ENCODE data around the gene HSPA9.

HSPA9 gene

DNA sequence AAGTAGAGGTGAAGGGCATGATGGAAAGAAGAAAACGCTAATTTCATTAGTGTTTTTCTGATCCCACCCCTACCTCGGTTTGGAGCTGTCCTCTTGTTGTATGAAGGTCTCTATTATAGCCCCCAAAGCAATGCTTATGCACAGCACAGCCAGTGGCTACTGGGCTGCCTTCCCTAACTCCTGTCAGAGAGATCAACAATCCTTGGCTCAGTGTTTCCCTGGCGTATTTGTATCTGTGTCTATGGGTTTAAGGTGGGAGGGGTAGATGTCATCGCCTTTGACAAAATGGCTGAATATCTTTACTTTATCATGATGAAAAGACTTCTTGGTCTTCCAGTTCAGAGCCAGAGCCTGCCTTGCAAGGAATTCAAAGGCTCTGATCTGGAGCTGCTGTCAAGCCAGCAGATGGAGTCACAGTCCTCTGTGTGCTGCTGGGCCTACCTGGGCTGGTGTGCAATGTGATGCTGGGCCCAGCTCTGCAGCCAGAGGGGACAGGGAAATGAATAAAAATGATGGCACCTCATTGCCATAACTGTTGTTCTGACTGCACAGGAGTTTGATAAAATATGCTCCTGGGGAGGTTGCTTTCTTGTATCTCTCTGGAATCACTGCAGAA lies 20.1 kb upstream of the HSPA9 start:
- no peak for DNase-seq (ENCODE audit: low read depth in 2 of 2)

DNA sequence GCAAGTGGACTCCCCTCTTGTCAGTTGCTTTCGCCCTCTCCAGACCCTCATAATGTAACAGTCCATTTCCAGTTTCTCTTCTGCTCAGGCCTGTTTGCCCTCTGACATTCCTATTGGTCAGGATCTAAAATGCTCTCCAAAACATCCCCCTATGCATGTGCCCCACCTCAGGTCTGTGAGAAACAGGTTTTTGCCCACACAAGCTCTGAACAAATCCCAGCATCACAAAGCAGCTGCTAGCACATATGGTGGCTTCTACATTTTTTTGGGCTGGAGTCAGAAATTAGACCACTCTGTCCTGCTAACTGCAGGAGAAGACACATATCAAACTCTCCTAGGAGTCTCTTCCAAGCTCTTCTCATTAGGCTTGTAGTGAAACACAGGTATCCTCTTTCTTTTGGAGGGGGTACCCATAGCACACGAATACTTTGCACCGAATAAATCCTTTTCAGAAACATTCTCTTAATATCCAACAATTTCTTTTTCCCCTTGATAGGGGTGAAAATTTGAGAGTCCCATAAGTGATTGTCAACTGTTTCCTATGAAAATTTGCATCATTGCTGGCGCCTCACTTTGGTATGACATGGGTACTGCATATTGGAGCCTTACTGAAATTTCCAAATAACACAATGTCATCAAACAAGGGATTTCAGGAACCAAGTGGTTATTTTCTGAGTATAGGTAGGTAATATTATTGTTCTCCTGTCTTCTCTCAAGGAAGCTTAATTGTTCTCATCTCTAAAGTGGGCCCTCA lies 19.3 kb upstream of the HSPA9 start:
- DNase-seq (ENCODE audit: low read depth in 2 of 2): no peak

DNA sequence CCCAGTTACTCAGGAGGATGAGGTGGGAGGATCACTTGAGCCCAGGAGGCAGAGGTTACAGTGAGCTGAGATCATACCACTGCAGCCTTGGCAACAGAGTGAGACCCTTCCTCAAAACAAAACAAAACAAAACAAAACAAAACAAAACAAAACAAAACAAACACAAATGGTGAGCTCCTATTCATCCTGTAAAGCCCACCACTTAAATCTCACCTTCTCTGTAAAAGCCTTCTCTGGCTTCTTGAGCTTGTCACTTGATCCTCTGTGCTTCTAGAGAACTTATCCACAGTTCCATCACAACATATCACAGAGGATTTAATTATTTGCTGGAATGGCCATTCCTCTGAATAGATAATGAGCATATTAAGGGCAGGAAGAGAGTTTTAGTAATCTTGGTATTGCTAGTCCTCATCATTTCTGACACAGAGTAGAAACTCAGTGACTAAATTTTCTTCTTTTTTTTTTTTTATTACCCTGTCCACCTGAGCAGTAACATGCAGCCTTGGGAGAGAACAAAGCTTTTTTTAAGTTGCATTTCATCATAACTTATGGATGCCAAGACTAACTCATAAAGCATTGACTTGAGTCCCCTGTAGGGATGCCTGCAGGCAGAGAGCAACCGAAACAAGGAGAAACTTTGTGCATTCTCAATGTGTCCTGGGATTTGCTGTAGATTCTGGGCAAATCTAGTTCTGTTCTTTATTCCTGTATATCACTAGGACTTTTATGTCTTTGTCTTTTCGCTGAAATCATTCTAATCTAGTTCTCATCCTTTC lies 13.0 kb upstream of the HSPA9 start:
- no peak for DNase-seq (ENCODE audit: low read depth in 2 of 2)

DNA sequence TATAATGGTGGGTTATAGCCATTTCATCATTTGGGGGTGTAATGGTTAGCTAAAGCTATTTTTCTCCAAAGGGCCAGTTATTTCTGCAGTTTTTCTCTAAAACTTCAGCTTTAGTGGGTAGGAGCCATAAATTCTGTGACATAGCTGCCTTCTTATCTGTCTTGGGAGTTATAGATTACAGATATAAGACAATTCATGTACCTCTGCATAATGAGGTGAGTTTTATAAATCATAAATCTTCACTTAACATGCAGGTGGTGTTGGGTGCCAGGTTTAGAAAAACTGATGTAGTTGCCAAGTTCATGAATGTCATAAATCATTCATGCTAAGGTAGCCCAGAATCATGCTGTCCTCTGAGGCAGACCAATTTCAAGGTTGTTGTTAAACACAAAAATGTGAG lies 10.0 kb upstream of the HSPA9 start:
- no peak for DNase-seq (ENCODE audit: low read depth in 2 of 2)

DNA sequence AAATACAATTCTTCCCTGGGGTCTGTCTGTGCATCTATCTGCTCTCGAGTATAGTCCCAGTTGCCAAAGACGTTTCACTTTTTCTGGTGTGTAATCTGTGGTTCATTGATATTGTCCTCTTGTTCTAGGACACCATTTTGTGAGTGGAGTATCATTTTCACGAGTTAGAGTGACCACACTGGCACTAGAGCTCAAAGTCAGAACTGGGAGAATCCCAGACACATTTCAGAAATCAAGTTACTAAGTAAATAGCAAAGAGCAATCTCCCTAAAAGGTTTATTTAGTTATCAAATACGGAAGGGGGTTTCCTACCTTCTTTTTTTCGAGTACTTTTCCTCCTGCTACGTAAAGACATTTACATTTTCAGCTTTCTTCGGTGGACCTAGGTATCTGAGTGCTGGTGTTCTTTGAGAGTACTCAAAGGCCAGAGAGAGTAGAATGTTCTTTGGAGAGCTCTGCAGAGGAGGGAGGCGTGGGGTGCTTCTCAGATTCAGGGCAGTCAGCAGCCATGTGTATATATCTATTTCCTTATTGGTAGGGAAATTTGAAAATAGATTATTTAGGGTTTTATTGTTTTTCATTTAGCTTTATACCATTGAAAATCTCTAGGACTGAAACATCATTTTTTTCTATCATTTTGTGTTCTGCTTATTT lies 8.9 kb upstream of the HSPA9 start:
- no peak for DNase-seq (ENCODE audit: low read depth in 2 of 2)

DNA sequence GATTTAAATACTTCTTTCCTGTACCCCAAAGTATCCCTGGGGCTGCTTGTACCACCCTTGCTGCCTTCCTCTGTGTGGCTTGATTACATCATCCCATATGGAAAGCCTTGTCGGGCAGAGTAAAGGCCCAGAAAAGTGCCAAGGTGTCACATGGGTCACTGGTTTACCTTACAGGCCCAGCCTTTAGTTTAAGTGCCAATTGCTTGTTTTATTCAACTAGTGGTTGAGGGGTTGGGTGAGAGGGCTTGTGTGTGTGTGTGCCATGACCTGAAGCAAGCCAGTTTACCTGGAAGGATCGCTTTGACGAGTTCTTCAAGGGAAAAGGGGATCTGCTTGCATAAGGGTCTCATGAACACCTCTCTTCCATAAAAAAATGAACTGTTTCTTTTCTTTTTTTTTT lies 7.8 kb upstream of the HSPA9 start:
- no peak for DNase-seq (ENCODE audit: low read depth in 2 of 2)

DNA sequence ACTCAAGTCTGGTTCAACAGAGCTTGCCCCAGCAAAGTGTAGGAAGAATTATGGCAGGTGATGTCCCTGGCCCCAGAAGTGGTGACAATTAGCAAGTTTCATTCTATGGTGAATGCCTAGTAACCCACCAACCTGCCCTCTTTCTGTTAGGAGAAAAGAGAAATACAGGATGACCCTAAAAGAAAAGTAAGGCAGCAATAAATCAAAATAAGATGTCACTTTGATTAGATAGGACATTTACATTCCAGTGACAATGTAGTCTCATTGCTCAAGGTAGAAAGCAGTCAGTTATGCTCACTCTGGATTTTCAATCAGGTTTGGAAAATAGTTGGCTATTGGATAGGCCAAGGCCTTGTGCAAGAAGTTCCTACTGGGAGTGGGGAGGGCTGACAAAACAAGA lies 5.6 kb upstream of the HSPA9 start:
- no peak for DNase-seq (ENCODE audit: low read depth in 2 of 2)

DNA sequence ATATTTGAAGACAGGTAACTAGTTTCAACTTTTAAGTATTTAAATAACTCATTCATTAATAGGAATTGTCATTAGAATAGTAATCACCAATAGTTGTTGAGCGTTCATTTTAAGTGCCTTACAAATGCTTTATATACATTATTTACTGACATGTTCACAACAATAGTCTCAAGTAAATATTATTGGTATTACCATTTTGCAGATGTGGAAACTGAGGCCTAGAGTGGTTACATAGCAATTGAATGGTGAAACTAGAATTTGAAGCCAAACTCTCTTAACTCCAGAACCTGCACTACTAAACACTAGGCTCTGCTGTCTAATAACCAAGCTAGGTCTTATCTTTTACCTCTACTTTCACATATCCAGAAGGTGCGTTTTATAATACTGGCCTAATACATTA lies 4.8 kb upstream of the HSPA9 start:
- no peak for DNase-seq (ENCODE audit: low read depth in 2 of 2)

DNA sequence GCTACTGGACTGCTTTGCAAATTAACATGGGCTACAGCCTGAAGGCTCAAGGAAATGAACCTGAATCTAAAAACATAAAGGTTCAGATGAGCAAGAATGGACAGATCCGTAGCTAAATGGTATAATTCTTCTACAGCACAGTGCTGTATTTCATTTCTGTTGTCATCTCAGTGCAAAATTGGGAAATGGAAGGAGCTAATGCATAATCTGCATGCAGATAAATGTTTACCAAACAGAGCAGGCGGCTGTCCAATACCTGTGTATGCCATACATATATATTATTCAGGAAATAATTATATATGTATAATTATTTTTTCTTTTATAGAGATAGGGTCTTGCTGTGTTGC lies 4.3 kb upstream of the HSPA9 start:
- DNase-seq (ENCODE audit: low read depth in 2 of 2): no peak

DNA sequence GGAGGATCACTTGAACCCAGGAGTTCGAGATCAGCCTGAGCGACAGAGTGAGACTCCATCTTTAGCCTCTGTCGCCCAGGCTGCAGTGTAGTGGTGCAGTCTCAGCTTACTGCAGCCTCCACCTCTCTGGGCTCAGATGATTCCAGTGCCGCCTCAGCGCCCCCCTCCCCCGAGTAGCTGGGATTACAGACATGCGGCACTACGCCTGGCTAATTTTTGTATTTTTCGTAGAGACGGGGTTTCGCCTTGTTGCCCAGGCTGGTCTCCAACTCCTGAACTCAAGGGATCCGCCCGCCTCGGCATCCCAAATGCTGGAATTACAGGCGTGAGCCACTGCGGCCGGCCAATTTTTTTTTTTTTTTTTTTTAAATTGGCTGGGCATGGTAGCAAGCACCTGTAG lies 2.3 kb upstream of the HSPA9 start:
- no peak for DNase-seq (ENCODE audit: low read depth in 2 of 2)

DNA sequence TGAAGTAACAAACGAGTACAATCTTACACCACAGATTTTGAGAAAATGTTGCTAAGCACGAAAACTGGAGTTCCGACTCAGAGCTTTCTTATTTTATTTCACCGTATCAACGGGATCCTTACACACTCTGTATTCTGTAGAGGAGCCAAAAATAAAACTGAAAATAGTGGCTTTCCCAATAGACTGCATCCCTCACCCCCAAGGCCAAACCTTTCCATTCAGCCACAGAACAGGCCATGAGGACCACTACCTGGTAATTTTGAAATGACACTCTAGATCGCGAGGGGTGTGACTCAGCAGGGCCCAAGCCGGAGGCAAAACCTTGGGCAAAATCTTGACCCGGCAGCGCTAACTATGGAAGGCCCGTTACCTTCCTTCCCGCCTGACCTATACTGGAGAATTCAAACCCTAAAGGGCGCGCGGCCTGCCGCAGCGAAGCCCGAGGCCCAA lies 432 bp downstream of the HSPA9 start:
- no peak for DNase-seq (ENCODE audit: low read depth in 2 of 2)

DNA sequence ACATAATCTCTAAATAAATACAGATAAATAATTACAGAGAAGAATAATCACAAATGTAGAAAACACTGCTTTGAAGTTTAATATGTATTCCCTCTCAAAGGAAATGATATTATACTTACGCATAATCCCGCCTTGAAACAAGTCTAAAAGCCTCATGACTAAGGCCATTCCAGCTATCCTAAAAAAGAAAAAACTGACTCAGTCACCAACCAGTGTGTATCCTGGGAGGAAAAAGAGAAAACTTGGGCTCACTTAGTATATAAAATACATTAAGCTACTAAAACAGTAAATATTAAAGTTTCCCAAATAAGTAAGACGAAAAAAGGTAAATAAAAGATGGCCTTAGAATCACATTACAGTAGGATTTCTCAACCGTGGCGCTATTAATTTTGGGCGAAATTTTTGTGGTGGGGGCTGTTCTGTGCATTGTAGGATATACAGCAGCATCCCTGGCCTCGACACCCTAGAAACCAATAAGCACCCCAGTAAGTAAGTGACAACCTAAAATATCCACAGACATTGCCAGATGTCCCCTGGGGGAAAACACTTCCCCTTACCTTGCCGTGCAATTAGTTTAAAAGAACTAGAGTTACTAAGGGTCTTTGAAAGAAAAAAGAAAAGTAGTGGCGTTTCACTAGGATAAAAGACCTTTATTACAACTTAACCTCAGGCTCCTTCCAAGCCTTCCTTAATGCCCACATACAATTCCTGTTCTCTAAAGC lies 1.1 kb downstream of the HSPA9 start:
- DNase-seq (ENCODE audit: low read depth in 2 of 2): no peak

DNA sequence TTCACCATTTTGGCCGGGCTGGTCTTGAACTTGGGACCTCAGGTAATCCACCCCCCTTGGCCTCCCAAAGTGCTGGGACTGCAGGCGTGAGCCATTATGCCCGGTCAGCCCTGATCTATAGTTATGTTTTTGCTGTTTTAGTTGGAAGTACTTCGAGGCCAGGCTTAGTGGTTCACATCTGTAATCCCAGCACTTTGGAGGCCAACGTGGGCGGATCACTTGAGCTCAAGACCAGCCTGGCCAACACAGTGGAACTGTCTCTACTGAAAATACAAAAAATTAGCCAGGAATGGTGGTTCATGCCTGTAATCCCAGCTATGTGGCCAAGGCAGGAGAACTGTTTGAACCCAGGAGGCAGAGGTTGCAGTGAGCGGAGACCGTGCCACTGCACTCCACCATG lies 2.0 kb downstream of the HSPA9 start:
- no peak for DNase-seq (ENCODE audit: low read depth in 2 of 2)

DNA sequence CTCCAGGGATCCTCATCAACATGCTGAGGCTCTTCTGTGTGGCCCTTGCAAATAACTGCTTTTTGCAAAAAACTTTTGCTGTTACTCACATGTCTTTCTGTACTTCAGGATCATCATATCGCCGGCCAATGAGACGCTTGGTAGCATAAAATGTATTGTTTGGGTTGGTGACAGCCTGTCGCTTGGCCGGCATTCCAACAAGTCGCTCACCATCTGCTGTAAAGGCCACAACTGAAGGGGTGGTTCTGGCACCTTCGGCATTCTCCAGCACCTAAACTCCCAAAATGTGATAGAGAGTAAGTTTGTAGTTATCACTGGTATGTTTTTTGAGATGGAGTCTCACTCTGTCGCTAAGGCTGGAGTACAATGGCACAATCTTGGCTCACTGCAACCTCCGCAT lies 4.3 kb downstream of the HSPA9 start:
- DNase-seq (ENCODE audit: low read depth in 2 of 2): no peak

DNA sequence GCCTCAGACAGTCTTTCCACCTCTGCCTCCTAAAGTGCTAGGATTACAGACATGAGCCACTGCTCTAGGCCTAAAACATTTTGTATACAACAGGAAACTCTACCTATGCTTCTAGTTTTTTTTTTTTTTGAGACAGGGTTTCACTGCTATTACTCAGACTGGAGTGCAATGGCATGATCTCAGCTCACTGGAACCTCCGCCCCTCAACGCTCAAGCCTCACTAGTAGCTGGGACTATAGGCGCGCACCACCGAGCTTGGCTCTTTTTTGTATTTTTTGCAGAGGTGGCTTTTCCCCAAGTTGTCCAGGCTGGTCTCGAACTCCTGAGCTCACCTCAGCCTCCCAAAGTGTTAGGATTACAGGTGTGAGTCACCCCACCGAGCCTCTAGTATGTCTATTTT lies 5.4 kb downstream of the HSPA9 start:
- no peak for DNase-seq (ENCODE audit: low read depth in 2 of 2)

DNA sequence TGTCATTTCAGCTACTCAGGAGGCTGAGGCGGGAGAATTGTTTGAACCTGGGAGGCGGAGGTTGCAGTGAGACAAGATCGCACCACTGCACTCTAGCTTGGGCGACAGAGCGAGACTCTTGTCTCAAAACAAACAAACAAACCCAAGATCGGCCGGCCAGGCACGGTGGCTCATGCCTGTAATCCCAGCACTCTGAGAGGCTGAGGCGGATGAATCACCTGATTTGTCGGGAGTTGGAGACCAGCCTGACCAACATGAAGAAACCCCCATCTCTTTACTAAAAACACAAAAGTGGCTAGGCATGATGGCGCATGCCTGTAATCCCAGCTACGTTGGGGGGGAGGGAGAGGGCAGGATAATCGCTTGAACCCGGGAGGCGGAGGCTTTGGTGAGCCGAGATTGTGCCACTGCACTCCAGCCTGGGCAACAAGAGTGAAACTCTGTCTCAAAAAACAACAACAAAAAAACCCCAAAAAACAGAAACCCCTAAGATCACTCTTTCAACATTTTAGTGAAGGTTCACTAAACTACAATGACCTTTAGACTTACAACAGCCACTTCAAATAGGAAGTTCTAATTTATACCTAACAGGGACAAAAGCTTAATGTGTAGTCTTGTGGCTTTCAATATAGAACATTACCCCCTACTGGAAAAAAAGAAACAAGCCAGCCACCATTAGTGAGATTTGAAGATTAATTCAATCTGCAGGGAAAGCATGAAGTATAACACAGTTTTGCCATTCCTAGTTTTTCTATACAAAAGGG lies 7.0 kb downstream of the HSPA9 start:
- DNase-seq (ENCODE audit: low read depth in 2 of 2): no peak

DNA sequence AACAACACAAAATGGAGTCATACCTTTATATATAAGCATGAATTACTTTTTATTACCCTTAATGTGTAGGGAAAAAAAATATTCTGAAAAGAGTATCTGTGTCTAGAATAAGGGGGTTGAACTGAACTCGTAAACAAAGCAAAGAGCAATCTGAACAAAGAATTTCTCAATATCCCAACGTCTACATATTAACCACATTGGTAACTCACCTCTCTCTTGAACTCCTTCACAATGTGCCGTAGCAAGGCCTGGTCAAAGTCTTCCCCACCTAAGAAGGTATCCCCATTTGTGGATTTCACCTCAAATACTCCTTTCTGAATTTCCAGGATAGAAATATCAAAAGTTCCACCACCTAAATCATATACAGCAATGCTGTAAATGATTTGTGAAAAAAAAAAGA lies 8.4 kb downstream of the HSPA9 start:
- no peak for DNase-seq (ENCODE audit: low read depth in 2 of 2)

DNA sequence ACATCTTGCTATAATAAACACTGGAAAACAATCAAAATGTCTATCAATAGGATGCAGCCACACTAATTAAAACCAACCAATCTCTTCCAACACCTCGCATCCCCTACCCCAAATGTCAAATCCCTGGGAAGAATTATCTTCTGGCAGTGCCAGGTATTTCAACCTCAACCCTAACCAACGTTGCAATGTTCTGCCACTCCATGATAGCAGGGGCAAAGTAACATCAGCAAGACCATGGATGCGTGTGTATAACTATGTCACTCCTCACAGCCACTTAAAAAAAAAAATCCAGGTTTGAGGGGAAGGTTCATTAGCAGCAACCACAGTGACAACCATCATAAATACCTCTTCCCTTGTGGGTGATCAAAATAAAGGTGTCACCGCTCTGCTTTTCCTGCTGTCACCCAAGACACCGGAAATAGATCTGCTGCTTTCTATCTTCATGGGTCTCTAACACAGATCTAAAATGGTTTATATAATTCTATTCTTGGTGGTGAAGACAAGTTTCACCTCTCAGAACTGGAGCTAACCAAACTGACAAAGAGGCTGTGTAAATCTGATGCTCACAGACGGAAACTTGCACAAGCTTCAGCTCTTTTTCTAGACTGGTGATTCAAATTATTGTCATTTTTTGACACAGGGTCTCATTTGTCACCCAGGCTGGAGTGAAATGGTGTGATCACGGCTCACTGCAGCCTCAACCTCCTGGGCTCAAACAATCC lies 9.9 kb downstream of the HSPA9 start:
- DNase-seq (ENCODE audit: low read depth in 2 of 2): no peak

DNA sequence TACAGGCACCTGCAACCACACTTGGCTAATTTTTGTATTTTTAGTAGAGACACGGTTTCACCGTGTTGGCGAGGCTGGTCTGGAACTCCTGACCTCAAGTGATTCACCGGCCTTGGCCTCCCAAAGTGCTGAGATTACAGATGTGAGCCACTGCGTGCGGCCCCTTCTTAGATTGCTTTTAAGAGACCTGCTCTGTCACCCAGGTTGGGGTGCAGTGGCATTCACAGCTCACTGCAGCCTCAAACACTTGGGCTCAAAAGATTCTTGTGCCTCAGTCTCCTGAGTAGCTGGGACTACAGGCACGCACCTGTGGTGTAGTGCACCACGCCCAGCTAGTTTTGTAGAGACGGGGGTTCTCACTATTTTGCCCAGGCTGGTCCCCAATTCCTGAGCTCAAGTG lies 11.0 kb downstream of the HSPA9 start:
- no peak for DNase-seq (ENCODE audit: low read depth in 2 of 2)

DNA sequence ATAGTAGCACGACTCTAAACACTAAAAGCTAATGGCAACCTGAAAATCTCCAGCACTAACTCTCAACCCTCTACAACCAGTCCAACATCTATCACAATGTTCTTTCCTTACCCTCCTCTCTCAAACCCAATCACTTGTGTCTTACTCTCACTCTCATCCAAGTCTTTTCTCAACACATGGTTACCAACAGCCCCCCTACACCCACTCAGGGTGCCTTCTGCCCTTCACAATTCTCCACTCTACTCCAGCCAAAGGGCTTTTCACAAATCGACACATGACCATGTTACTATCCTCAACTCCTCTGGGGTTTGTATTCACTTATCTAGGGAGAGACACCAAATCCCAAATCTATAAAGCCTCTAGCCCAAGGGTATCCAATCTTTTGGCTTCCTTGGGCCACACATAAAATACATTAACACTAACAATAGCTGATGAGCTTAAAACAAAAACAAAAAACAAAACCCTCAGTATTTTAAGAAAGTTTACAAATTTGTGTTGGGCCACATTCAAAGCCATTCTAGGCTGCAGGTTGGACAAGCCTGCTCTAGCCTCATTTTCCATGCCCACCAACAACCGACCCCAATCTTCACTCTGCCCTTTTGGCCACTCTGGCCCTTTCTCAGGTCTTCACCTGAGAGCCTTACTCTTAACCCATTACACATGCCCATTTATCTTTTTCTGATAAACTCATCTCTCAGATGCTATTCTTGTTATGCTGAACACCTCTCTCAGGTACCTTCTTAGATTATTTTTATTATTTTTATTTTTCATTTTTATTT lies 11.7 kb downstream of the HSPA9 start:
- no peak for DNase-seq (ENCODE audit: low read depth in 2 of 2)
